K562 (cell line): ENCODE results near the gene CACNG6. TPM values are rescaled to one million over a fixed set of nuclear protein-coding genes. Genes with fewer than 3 reads are reported as not detected.

Experiments used
- ATAC-seq: fragments of 200-7000 bp; cut with Tn5 transposase; 3 replicates; pipeline ENCODE4 v1.9.1; 2020; ENCODE audit warnings: moderate library complexity
- BruUV-seq: library from RNA; stranded (reverse); fragments of 400-500 nt; replicated peaks from 2 replicates; lab custom pipeline; 2021; lab: Mats Ljungman, UMichigan
- CTCF ChIA-PET: fragments of 300-600 bp; formaldehyde crosslinking; extraction: SDS; loops from one replicate; lab custom pipeline; 2021; ENCODE audit warnings: low intra/inter-chr PET ratio; lab: Yijun Ruan, JAX
- POLR2A ChIA-PET: fragments of 300-600, 350-650 bp; sonication (Branson Sonifier 250); formaldehyde crosslinking; extraction: SDS; loops from one replicate; lab custom pipeline; 2021; ENCODE audit warnings: antibody characterized with exemption, inconsistent platforms; lab: Yijun Ruan, JAX
- DNase-seq, 4 experiments: peaks; one replicate each; pipeline versions ENCODE4 v3.0.0 to v3.0.0-alpha.2; 2011 to 2018; ENCODE audit warnings: low spot score in 3 of 4, mixed read lengths in 3 of 4; ENCODE audit errors: extremely low read depth in 1 of 4
- FAIRE-seq: peaks from 2 replicates; lab custom pipeline; 2011; peaks lifted over from hg19 to GRCh38; lab: Jason Lieb, UNC
- H2AFZ ChIP-seq: 2 replicates; pipeline ENCODE4 v1.6.0; 2011; ENCODE audit warnings: low read depth, low read length, control low read depth, inconsistent platforms
- H3K27ac ChIP-seq: fragments of 200-600 bp; 3 replicates; pipeline ENCODE4 v1.8.0; 2011; ENCODE audit warnings: low read depth, mild to moderate bottlenecking, control low read depth, inconsistent platforms, low read length, moderate library complexity, mixed read lengths; ENCODE audit errors: extremely low read depth
- H3K27me3 ChIP-seq, 2 experiments: fragments of 300-600 bp in 1 of 2; 2 replicates in 1 of 2; 3 replicates in 1 of 2; pipeline versions ENCODE4 v1.6.0 to v1.8.0; 2011; ENCODE audit warnings: inconsistent platforms in 2 of 2, low read length in 2 of 2, mild to moderate bottlenecking in 1 of 2, mixed read lengths in 1 of 2, moderate library complexity in 1 of 2; ENCODE audit not compliant: control insufficient read depth in 2 of 2, insufficient read depth in 2 of 2
- H3K36me3 ChIP-seq: fragments of 300-600 bp; 3 replicates; pipeline ENCODE4 v1.8.0; 2011; ENCODE audit warnings: mild to moderate bottlenecking, low read length, inconsistent platforms; ENCODE audit not compliant: control insufficient read depth, insufficient read depth
- H3K4me1 ChIP-seq, 2 experiments: fragments of 200-600 bp in 1 of 2; replicated peaks in 1 of 2; 2 replicates in 1 of 2; 3 replicates in 1 of 2; pipeline versions ENCODE4 v1.5.1 to v1.8.0; 2011; ENCODE audit warnings: inconsistent platforms in 2 of 2, low read length in 2 of 2, mild to moderate bottlenecking in 1 of 2, mixed read lengths in 1 of 2, moderate library complexity in 1 of 2; ENCODE audit not compliant: control insufficient read depth in 2 of 2, insufficient read depth in 2 of 2
- H3K4me2 ChIP-seq: 2 replicates; pipeline ENCODE4 v1.6.1; 2011; ENCODE audit warnings: low read length, control low read depth, inconsistent platforms, mixed read lengths; ENCODE audit not compliant: insufficient read depth
- H3K4me3 ChIP-seq: fragments of 200-600 bp; sonication (generic), shearing (Covaris generic); 2 replicates; pipeline ENCODE4 v1.5.1; 2016; ENCODE audit warnings: control low read depth, inconsistent platforms
- H3K79me2 ChIP-seq: fragments of 200-600 bp; 3 replicates; pipeline ENCODE4 v1.8.0; 2011; ENCODE audit warnings: low read length, inconsistent platforms; ENCODE audit not compliant: control insufficient read depth, insufficient read depth
- H3K9ac ChIP-seq, 2 experiments: 2 replicates each; pipeline versions ENCODE4 v1.6.0 to v1.6.1; 2011; ENCODE audit warnings: low read depth in 2 of 2, low read length in 2 of 2, control low read depth in 1 of 2, inconsistent platforms in 1 of 2, mild to moderate bottlenecking in 1 of 2, mixed read lengths in 1 of 2; ENCODE audit not compliant: insufficient read depth in 1 of 2
- H3K9me1 ChIP-seq: one replicate; pipeline ENCODE4 v1.6.0; 2011; ENCODE audit warnings: inconsistent platforms, mild to moderate bottlenecking, low read length, moderate library complexity; ENCODE audit not compliant: control insufficient read depth, insufficient read depth
- H3K9me3 ChIP-seq: replicated peaks from 2 replicates; pipeline ENCODE4 v1.5.1; 2011; ENCODE audit warnings: low read depth, low read length, inconsistent platforms; ENCODE audit not compliant: control insufficient read depth, insufficient read depth
- H4K20me1 ChIP-seq: replicated peaks from 2 replicates; pipeline ENCODE4 v1.6.1; 2011; ENCODE audit warnings: low read length, inconsistent platforms, mixed read lengths; ENCODE audit not compliant: control insufficient read depth, insufficient read depth
- CCNT2 ChIP-seq: IDR thresholded peaks from 2 replicates; pipeline ENCODE4 v1.6.1; 2011; ENCODE audit warnings: borderline replicate concordance, low read depth, mild to moderate bottlenecking, moderate library complexity, mixed read lengths, low read length; ENCODE audit not compliant: insufficient read length; ENCODE audit errors: extremely low read depth
- CHD2 ChIP-seq: IDR thresholded peaks from 2 replicates; pipeline ENCODE4 v1.6.1; 2011; ENCODE audit warnings: low read depth, low read length
- DMBX1 ChIP-seq: fragments of 250-450 bp; sonication (Bioruptor Pico); IDR thresholded peaks from 2 replicates; pipeline ENCODE4 v1.8.0; 2022; ENCODE audit warnings: inconsistent platforms, mild to moderate bottlenecking, moderate library complexity, borderline replicate concordance
- HCFC1 ChIP-seq: IDR thresholded peaks from 2 replicates; pipeline ENCODE4 v1.6.1; 2012; ENCODE audit warnings: low read depth, low read length, improper control_type of control experiment
- HDAC2 ChIP-seq: fragments of 450-650 bp; IDR thresholded peaks from 2 replicates; pipeline ENCODE4 v1.6.1; 2016; ENCODE audit warnings: mild to moderate bottlenecking
- JUND ChIP-seq, 2 experiments: IDR thresholded peaks; 2 replicates in 1 of 2; 3 replicates in 1 of 2; pipeline ENCODE4 v1.6.1; 2011; ENCODE audit warnings: borderline replicate concordance in 2 of 2, low read depth in 2 of 2, low read length in 2 of 2, improper control_type of control experiment in 1 of 2, missing biosample characterization in 1 of 2, missing genetic modification characterization in 1 of 2, missing genetic modification reagents in 1 of 2
- KDM1A ChIP-seq, 2 experiments: fragments of 450-650 bp; IDR thresholded peaks; 2 replicates each; pipeline ENCODE4 v1.6.1; 2016; ENCODE audit warnings: mild to moderate bottlenecking in 2 of 2
- LCOR ChIP-seq: sonication (generic); formaldehyde crosslinking; IDR thresholded peaks from 2 replicates; pipeline ENCODE4 v1.8.0; 2022; ENCODE audit warnings: mild to moderate bottlenecking, missing genetic modification reagents
- NFATC3 ChIP-seq: fragments of 450-650 bp; IDR thresholded peaks from 2 replicates; pipeline ENCODE4 v1.6.1; 2017; ENCODE audit warnings: mild to moderate bottlenecking
- NFE2 ChIP-seq: IDR thresholded peaks from 2 replicates; pipeline ENCODE4 v1.6.1; 2014; ENCODE audit warnings: antibody characterized with exemption, low read depth
- POLR3G ChIP-seq: IDR thresholded peaks from 2 replicates; pipeline ENCODE4 v1.6.1; 2011; ENCODE audit not compliant: insufficient read length, insufficient replicate concordance; ENCODE audit errors: extremely low read depth
- SMC3 ChIP-seq: conservative IDR thresholded peaks from 2 replicates; pipeline ENCODE4 v1.6.1; 2011; ENCODE audit warnings: low read depth, low read length, improper control_type of control experiment; ENCODE audit not compliant: insufficient read depth
- TAF1 ChIP-seq: IDR thresholded peaks from 2 replicates; pipeline ENCODE4 v1.6.1; 2011; ENCODE audit warnings: mild to moderate bottlenecking, low read length, moderate library complexity; ENCODE audit not compliant: insufficient read depth, control insufficient read depth, severe bottlenecking; ENCODE audit errors: extremely low read depth
- ZNF324 ChIP-seq: fragments of 250-450 bp; sonication (Bioruptor Pico); IDR thresholded peaks from 2 replicates; pipeline ENCODE4 v1.4.0; 2020; ENCODE audit warnings: mild to moderate bottlenecking
- ZNF764 ChIP-seq: fragments of 250-450 bp; sonication (Bioruptor Pico); IDR thresholded peaks from 2 replicates; pipeline ENCODE4 v1.4.0; 2020; ENCODE audit warnings: low read depth, mild to moderate bottlenecking, moderate library complexity
- WGBS: fragments of 100-300 bp; shearing (Covaris generic); methylation state at CpG from one replicate; pipeline ENCODE4 v1.1.6; 2016; ENCODE audit warnings: low coverage, mixed read lengths; ENCODE audit not compliant: insufficient coverage; ENCODE audit errors: missing lambda C conversion rate; 5-methylcytosine and 5-hydroxymethylcytosine counted together
- in situ Hi-C: fragments of 300-500 bp; cut with MboI; formaldehyde crosslinking; loops from 4 replicates; pipeline ENCODE4 v1.15.0; 2018; ENCODE audit warnings: inconsistent platforms, mixed read lengths
- intact Hi-C: fragments of 100-400 bp; cut with micrococcal nuclease; formaldehyde crosslinking; loops from 2 replicates; pipeline ENCODE4 v1.14.2; 2022
- polyA plus RNA-seq, 8 experiments: library from polyadenylated mRNA; depleted of rRNA in 4 of 8; stranded (reverse) in 5 of 8; unstranded in 3 of 8; fragments of >200 nt; fragmentation: Nextera tagmentation in 2 of 8; fragmentation: Illumina TruSeq in 1 of 8; extraction: Ambion mirVana in 2 of 8; extraction: Trizol in 1 of 8; gene quantifications; 2 replicates each; pipeline versions ENCODE4 v1.2.1 to v1.2.3, GENCODE V29; 2011 to 2014; ENCODE audit warnings: inconsistent platforms in 1 of 8, missing spikeins in 1 of 8
- total RNA-seq, 7 experiments: library from RNA; depleted of rRNA in 6 of 7; stranded (reverse); fragments of >200 nt in 6 of 7; fragmentation: Illumina TruSeq in 2 of 7; extraction: Trizol in 2 of 7; gene quantifications; 2 replicates each; pipeline versions ENCODE4 v1.2.1 to v1.2.3, GENCODE V29; 2011 to 2021; ENCODE audit warnings: low replicate concordance in 1 of 7
- TF ChIP-seq, protein P1 (sequence below), 2 experiments: fragments of 250-450 bp in 1 of 2; fragments of 450-650 bp in 1 of 2; sonication (Bioruptor Pico) in 1 of 2; IDR thresholded peaks; 2 replicates each; pipeline versions ENCODE4 v1.6.1 to v1.8.0; 2016 to 2021; ENCODE audit warnings: mild to moderate bottlenecking in 2 of 2, moderate library complexity in 2 of 2, missing compliant biosample characterization in 1 of 2, missing genetic modification characterization in 1 of 2
- TF ChIP-seq, protein P2 (sequence below): fragments of 200-800 bp; sonication (Bioruptor generic); IDR thresholded peaks from 2 replicates; pipeline ENCODE4 v1.6.1; 2017; ENCODE audit warnings: missing genetic modification characterization, missing compliant biosample characterization
- TF ChIP-seq, protein P3 (sequence below), 3 experiments: IDR thresholded peaks in 2 of 3; conservative IDR thresholded peaks in 1 of 3; 2 replicates each; pipeline ENCODE4 v1.5.1; 2011 to 2012; ENCODE audit warnings: low read length in 3 of 3, mild to moderate bottlenecking in 3 of 3, control low read depth in 2 of 3, improper control_type of control experiment in 1 of 3, inconsistent platforms in 1 of 3, low read depth in 1 of 3, mixed read lengths in 1 of 3, moderate library complexity in 1 of 3; ENCODE audit not compliant: insufficient read depth in 2 of 3

CACNG6 gene
- total and polyA plus RNA-seq, 9 of the 15 experiments (the other 6 are each of a cell fraction or from before 2014, with no cell fraction given), result not detected

DNA sequence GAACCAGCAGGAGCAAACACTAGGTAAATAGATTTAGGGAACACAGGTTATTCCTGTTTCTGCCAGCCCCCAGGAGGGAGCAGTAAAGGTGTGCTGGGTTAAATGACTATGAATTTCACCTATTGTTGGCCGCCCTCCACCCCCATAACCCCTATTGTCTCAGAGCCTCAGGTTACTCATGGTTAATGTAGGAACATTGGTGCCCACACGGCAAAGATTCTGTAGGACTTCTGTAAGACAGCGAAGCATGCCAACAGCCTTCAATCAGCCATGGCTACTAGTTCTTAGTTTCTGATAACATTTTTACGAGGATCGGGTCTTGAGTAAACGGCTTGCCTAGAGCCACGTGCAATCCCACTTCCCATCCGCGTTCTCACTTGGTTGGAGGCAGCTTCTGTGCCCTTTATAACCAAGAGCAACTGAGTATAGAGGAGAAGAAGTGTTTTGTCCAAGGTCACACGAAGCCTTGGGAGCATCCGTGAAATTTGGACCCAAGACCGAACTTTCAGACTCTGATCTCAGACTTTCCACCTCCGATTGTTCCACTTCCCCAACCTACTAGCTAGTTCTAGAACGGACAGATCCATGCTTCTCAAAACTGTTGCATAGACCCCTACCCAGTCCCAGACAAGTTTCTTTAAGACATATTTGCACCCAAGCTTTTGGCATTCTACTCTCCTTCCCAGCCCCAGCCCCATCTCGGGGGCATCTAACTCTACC is 33.8 kb upstream of the CACNG6 start:
- 0 out of 2 replicates have a peak, but pooled peaks cover 3% of the 10 kb centered on the region for H4K20me1 ChIP-seq
- POLR2A ChIA-PET, result interaction anchor here (0.6 to 0.7 kb wide), 3 partner anchors 10 to 268 kb away, joined by 3 to 5 read pairs (median 3); no protein-coding TSS in a partner anchor
- H2AFZ ChIP-seq, result no peak overlapping the region
- H3K36me3 ChIP-seq, result no peaks in the 10 kb centered on the region
- no peaks in the 10 kb centered on the region for H3K4me1 ChIP-seq
- no peak for DNase-seq
- no peak overlapping the region for H3K9ac ChIP-seq
- peaks cover 25 to 27% of the 10 kb centered on the region in 2 experiments; a peak in 4 of 5 replicates for H3K27me3 ChIP-seq
- intact Hi-C loops (no loop called here), in situ Hi-C loops (no loop called here)
- no peaks in the 10 kb centered on the region for H3K9me3 ChIP-seq
- ATAC-seq, result no peak
- H3K4me3 ChIP-seq, result no peak overlapping the region
- H3K4me2 ChIP-seq, result no peak overlapping the region
- no peak overlapping the region for H3K27ac ChIP-seq
- H3K9me1 ChIP-seq, result no peaks in the 10 kb centered on the region
- CTCF ChIA-PET, result no interaction called here
- 3% methylated on average over 15 of the region's 15 CpGs for WGBS
- no peaks in the 10 kb centered on the region for H3K79me2 ChIP-seq
- no peak for FAIRE-seq
- no TSS peak for BruUV-seq
- TF ChIP-seq POLR3G, result no peak
- TF ChIP-seq HDAC2, result no peak
- no peak for TF ChIP-seq CHD2
- TF ChIP-seq CCNT2, result no peak
- TF ChIP-seq SMC3, result no peak
- no peak for TF ChIP-seq TAF1
- TF ChIP-seq, protein P1, sequence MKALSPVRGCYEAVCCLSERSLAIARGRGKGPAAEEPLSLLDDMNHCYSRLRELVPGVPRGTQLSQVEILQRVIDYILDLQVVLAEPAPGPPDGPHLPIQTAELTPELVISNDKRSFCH (CRISPR knock-in tag; IDR thresholded peaks at IDR 0.05), result no peak
- TF ChIP-seq, protein P1 (tag; IDR thresholded peaks at IDR 0.05), result no peak
- TF ChIP-seq LCOR (CRISPR knock-in tag), result no peak
- TF ChIP-seq, protein P2, sequence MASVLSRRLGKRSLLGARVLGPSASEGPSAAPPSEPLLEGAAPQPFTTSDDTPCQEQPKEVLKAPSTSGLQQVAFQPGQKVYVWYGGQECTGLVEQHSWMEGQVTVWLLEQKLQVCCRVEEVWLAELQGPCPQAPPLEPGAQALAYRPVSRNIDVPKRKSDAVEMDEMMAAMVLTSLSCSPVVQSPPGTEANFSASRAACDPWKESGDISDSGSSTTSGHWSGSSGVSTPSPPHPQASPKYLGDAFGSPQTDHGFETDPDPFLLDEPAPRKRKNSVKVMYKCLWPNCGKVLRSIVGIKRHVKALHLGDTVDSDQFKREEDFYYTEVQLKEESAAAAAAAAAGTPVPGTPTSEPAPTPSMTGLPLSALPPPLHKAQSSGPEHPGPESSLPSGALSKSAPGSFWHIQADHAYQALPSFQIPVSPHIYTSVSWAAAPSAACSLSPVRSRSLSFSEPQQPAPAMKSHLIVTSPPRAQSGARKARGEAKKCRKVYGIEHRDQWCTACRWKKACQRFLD, result no peak
- TF ChIP-seq DMBX1 (CRISPR knock-in tag), result no peak
- no peak for TF ChIP-seq JUND (IDR thresholded peaks at IDR 0.05; ENCODE audit: borderline replicate concordance, low read depth, low read length)
- no peak for TF ChIP-seq JUND (tag; IDR thresholded peaks at IDR 0.05; ENCODE audit: borderline replicate concordance, low read depth, low read length)
- TF ChIP-seq, protein P3, sequence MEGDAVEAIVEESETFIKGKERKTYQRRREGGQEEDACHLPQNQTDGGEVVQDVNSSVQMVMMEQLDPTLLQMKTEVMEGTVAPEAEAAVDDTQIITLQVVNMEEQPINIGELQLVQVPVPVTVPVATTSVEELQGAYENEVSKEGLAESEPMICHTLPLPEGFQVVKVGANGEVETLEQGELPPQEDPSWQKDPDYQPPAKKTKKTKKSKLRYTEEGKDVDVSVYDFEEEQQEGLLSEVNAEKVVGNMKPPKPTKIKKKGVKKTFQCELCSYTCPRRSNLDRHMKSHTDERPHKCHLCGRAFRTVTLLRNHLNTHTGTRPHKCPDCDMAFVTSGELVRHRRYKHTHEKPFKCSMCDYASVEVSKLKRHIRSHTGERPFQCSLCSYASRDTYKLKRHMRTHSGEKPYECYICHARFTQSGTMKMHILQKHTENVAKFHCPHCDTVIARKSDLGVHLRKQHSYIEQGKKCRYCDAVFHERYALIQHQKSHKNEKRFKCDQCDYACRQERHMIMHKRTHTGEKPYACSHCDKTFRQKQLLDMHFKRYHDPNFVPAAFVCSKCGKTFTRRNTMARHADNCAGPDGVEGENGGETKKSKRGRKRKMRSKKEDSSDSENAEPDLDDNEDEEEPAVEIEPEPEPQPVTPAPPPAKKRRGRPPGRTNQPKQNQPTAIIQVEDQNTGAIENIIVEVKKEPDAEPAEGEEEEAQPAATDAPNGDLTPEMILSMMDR (IDR thresholded peaks at IDR 0.05 in 2 of 3, conservative IDR thresholded peaks at IDR 0.05 in 1 of 3; ENCODE audit: insufficient read depth in 2 of 3, low read depth in 1 of 3, low read length in 3 of 3), result no peak
- TF ChIP-seq HCFC1, result no peak
- no peak for TF ChIP-seq NFATC3
- TF ChIP-seq ZNF764 (CRISPR knock-in tag), result no peak
- TF ChIP-seq NFE2, result no peak
- no peak for TF ChIP-seq KDM1A (IDR thresholded peaks at IDR 0.05)
- TF ChIP-seq ZNF324 (CRISPR knock-in tag), result no peak
